SK-N-SH (cell line): ENCODE data around the gene DDA1. TPM values are rescaled to one million over a fixed set of nuclear protein-coding genes. Genes with fewer than 3 reads are reported as not detected.
A peak's percentile ranks its signal among the peaks of the same experiment; 100 is the strongest.

Source experiments
- CTCF ChIA-PET: fragments of 300-600, 350-600 bp; formaldehyde crosslinking; extraction: SDS; loops from one replicate; lab custom pipeline; 2021; lab: Yijun Ruan, JAX
- POLR2A ChIA-PET: fragments of 350-600 bp; sonication (Branson Sonifier 250); formaldehyde crosslinking; extraction: SDS; loops from one replicate; lab custom pipeline; 2020; ENCODE audit warnings: antibody characterized with exemption, inconsistent platforms; lab: Yijun Ruan, JAX
- DNase-seq: peaks from one replicate; pipeline ENCODE4 v3.0.0; 2012
- H2AFZ ChIP-seq: fragments of 200-600 bp; sonication (generic); 2 replicates; pipeline ENCODE4 v1.8.1; 2016; ENCODE audit warnings: antibody characterized with exemption, mild to moderate bottlenecking, low read depth
- H3F3A ChIP-seq: fragments of 200-600 bp; sonication (generic); replicated peaks from 2 replicates; pipeline ENCODE3; 2016; ENCODE audit warnings: antibody characterized with exemption, mild to moderate bottlenecking; ENCODE audit not compliant: insufficient read depth
- H3K27ac ChIP-seq, 2 experiments: fragments of 200-500 bp in 1 of 2; fragments of 200-600 bp in 1 of 2; sonication (Bioruptor generic) in 1 of 2; sonication (generic), shearing (Covaris generic) in 1 of 2; 2 replicates each; pipeline versions ENCODE4 v1.5.1 to v1.6.1; 2014 to 2016; ENCODE audit warnings: low read depth in 2 of 2, inconsistent platforms in 1 of 2, low read length in 1 of 2, mild to moderate bottlenecking in 1 of 2, mixed read lengths in 1 of 2
- H3K27me3 ChIP-seq: fragments of 200-600 bp; sonication (generic), shearing (Covaris generic); 2 replicates; pipeline ENCODE4 v1.6.1; 2016; ENCODE audit warnings: mixed run types; ENCODE audit not compliant: insufficient read depth
- H3K36me3 ChIP-seq, 2 experiments: fragments of 200-500 bp in 1 of 2; fragments of 200-600 bp in 1 of 2; sonication (Bioruptor generic) in 1 of 2; sonication (generic) in 1 of 2; replicated peaks in 1 of 2; 2 replicates each; pipeline versions ENCODE3 to v1.5.1; 2014 to 2016; ENCODE audit warnings: low read length in 1 of 2, mild to moderate bottlenecking in 1 of 2; ENCODE audit not compliant: insufficient read depth in 2 of 2, control insufficient read depth in 1 of 2
- H3K4me1 ChIP-seq, 2 experiments: fragments of 200-500 bp in 1 of 2; fragments of 200-600 bp in 1 of 2; sonication (Bioruptor generic) in 1 of 2; sonication (generic), shearing (Covaris generic) in 1 of 2; 2 replicates each; pipeline versions ENCODE4 v1.5.1 to v1.6.1; 2014 to 2016; ENCODE audit warnings: low read depth in 1 of 2, low read length in 1 of 2, mixed run types in 1 of 2; ENCODE audit not compliant: insufficient read depth in 2 of 2, control insufficient read depth in 1 of 2
- H3K4me2 ChIP-seq: fragments of 200-600 bp; sonication (generic), shearing (Covaris generic); 2 replicates; pipeline ENCODE4 v1.6.1; 2017; ENCODE audit warnings: mixed run types
- H3K4me3 ChIP-seq, 2 experiments: fragments of 200-500 bp in 1 of 2; fragments of 200-600 bp in 1 of 2; sonication (Bioruptor generic) in 1 of 2; sonication (generic), shearing (Covaris generic) in 1 of 2; 2 replicates each; pipeline versions ENCODE4 v1.5.1 to v1.8.1; 2014 to 2016; ENCODE audit warnings: low read depth in 2 of 2, inconsistent platforms in 1 of 2, low read length in 1 of 2, mild to moderate bottlenecking in 1 of 2, mixed read lengths in 1 of 2, moderate library complexity in 1 of 2
- H3K79me2 ChIP-seq: fragments of 200-600 bp; sonication (generic); 2 replicates; pipeline ENCODE4 v1.8.1; 2017; ENCODE audit warnings: mild to moderate bottlenecking; ENCODE audit not compliant: insufficient read depth
- H3K9ac ChIP-seq: fragments of 200-600 bp; sonication (generic); 2 replicates; pipeline ENCODE4 v1.6.1; 2017; ENCODE audit warnings: mixed run types
- H3K9me2 ChIP-seq: fragments of 200-600 bp; sonication (generic); 2 replicates; pipeline ENCODE4 v1.6.1; 2017; ENCODE audit warnings: mixed run types
- H3K9me3 ChIP-seq: fragments of 200-600 bp; sonication (generic); 2 replicates; pipeline ENCODE4 v1.6.1; 2017; ENCODE audit warnings: mixed run types, mild to moderate bottlenecking, moderate library complexity
- H4K20me1 ChIP-seq: fragments of 200-600 bp; sonication (generic); 2 replicates; pipeline ENCODE4 v1.6.1; 2017; ENCODE audit warnings: mild to moderate bottlenecking, mixed run types; ENCODE audit not compliant: insufficient read depth
- CHD2 ChIP-seq: fragments of 150-350 bp; IDR thresholded peaks from 2 replicates; pipeline ENCODE4 v1.6.1; 2018; ENCODE audit warnings: low read length; ENCODE audit not compliant: partially characterized antibody
- ELF1 ChIP-seq: IDR thresholded peaks from 2 replicates; pipeline ENCODE4 v1.4.0; 2012
- EP300 ChIP-seq, 2 experiments: IDR thresholded peaks; 2 replicates each; pipeline versions ENCODE4 v1.4.0 to v1.6.1; 2012; ENCODE audit warnings: borderline replicate concordance in 1 of 2, low read depth in 1 of 2, low read length in 1 of 2
- FOSL2 ChIP-seq: IDR thresholded peaks from 2 replicates; pipeline ENCODE4 v1.4.0; 2012; ENCODE audit warnings: low read depth, mild to moderate bottlenecking, moderate library complexity, borderline replicate concordance
- FOXJ3 ChIP-seq: sonication (generic); formaldehyde crosslinking; IDR thresholded peaks from 2 replicates; pipeline ENCODE4 v1.5.1; 2020; ENCODE audit warnings: mild to moderate bottlenecking, missing genetic modification reagents
- FOXM1 ChIP-seq: IDR thresholded peaks from 2 replicates; pipeline ENCODE4 v1.4.0; 2012; ENCODE audit warnings: low read depth, mild to moderate bottlenecking
- GABPA ChIP-seq: IDR thresholded peaks from 2 replicates; pipeline ENCODE4 v1.4.0; 2012; ENCODE audit warnings: low read depth, mild to moderate bottlenecking
- GATA2 ChIP-seq: sonication (generic); formaldehyde crosslinking; IDR thresholded peaks from 2 replicates; pipeline ENCODE4 v1.5.0; 2020; ENCODE audit warnings: mild to moderate bottlenecking, missing genetic modification reagents
- JUND ChIP-seq: IDR thresholded peaks from 2 replicates; pipeline ENCODE4 v1.4.0; 2012
- MEF2A ChIP-seq: IDR thresholded peaks from 2 replicates; pipeline ENCODE4 v1.4.0; 2012; ENCODE audit warnings: low read depth, borderline replicate concordance
- RAD21 ChIP-seq: IDR thresholded peaks from 2 replicates; pipeline ENCODE4 v1.6.1; 2012; ENCODE audit warnings: mild to moderate bottlenecking, low read length
- RFX5 ChIP-seq: IDR thresholded peaks from 2 replicates; pipeline ENCODE4 v1.6.1; 2012; ENCODE audit warnings: mild to moderate bottlenecking, improper control_type of control experiment, low read length
- TAF1 ChIP-seq: IDR thresholded peaks from 2 replicates; pipeline ENCODE4 v1.6.1; 2012; ENCODE audit warnings: low read depth, mild to moderate bottlenecking, low read length, moderate library complexity, borderline replicate concordance
- YY1 ChIP-seq: IDR thresholded peaks from 2 replicates; pipeline ENCODE4 v1.4.0; 2012; ENCODE audit warnings: low read depth, mild to moderate bottlenecking
- WGBS: methylation state at CpG from one replicate; pipeline ENCODE4 v1.1.6; 2017; ENCODE audit warnings: low lambda C conversion rate; 5-methylcytosine and 5-hydroxymethylcytosine counted together
- polyA plus RNA-seq, 3 experiments: library from polyadenylated mRNA; depleted of rRNA; stranded (reverse); fragments of >200 nt; gene quantifications; 2 replicates each; pipeline ENCODE4 v1.2.3, GENCODE V29; 2012
- TF ChIP-seq, protein P1 (sequence below): IDR thresholded peaks from 2 replicates; pipeline ENCODE4 v1.4.0; 2012; ENCODE audit warnings: low read depth, borderline replicate concordance
- TF ChIP-seq, protein P2 (sequence below): IDR thresholded peaks from 2 replicates; pipeline ENCODE4 v1.6.1; 2012; ENCODE audit warnings: mild to moderate bottlenecking, low read depth, low read length, moderate library complexity
- TF ChIP-seq, protein P3 (sequence below): IDR thresholded peaks from 2 replicates; pipeline ENCODE4 v1.4.0; 2012; ENCODE audit warnings: low read depth
- TF ChIP-seq, protein P4 (sequence below): fragments of 150-350 bp; IDR thresholded peaks from 2 replicates; pipeline ENCODE4 v1.6.1; 2016; ENCODE audit warnings: mild to moderate bottlenecking, low read depth, low read length

DDA1 gene
- polyA plus RNA-seq, 1 of the 3 experiments (the other 2 are of a cell fraction), result 135 TPM

DNA sequence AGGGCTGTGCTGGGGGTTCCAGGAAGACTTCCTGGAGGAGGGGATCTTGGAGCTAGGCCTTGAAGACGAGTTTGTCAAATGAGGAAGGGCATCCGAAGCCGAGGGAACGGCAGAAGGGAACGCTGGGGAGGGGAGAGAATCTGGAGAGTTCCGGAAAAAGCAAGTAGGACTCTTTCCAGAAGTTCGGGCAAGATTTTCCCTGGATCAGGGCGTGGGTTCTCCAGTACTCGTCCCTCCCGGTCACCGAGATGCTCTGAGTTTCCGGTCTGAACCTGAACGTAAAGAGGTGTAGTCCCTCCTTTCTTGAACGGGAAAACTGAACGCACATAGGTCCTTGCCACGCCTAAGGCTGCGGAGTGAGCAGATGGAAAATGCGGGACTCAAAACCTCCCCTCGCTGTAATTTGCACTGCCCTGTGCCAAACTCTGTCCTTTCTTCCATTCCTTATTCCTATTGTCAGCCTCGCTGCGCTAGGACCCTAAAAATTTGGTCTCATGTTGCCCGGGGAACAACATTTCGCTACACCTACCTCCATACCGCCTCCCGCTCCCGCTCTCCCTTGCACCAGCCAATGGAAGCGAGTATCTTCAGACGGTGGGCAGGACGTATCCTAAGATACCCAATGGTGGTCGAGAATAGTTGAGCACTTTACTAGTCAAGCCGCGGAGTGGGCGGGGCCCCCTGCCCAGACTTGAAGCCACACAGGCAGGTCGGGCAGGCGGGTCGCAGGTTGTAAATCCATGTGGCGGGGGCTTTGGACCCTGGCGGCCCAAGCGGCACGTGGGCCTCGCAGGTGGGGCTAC is 27.7 kb downstream of the DDA1 start, which contains the start of gene GTPBP3 (continued):
- TF ChIP-seq, protein P1, sequence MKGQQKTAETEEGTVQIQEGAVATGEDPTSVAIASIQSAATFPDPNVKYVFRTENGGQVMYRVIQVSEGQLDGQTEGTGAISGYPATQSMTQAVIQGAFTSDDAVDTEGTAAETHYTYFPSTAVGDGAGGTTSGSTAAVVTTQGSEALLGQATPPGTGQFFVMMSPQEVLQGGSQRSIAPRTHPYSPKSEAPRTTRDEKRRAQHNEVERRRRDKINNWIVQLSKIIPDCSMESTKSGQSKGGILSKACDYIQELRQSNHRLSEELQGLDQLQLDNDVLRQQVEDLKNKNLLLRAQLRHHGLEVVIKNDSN, result peak; percentile 20; the same call in 1 of the 2 replicates
- TF ChIP-seq GABPA (peak; percentile 81), ELF1 (peak; percentile 67; the same call in 1 of the 2 replicates), JUND (no peak), RFX5 (no peak; the same call in 1 of the 2 replicates), FOSL2 (no peak), RAD21 (no peak), FOXM1 (no peak), EP300 (IDR thresholded peaks at IDR 0.05; ENCODE audit: borderline replicate concordance in 1 of 2, low read depth in 1 of 2, low read length in 1 of 2) (no peak), FOXJ3 (CRISPR knock-in tag) (no peak), YY1 (peak; percentile 82)
- TF ChIP-seq, protein P2, sequence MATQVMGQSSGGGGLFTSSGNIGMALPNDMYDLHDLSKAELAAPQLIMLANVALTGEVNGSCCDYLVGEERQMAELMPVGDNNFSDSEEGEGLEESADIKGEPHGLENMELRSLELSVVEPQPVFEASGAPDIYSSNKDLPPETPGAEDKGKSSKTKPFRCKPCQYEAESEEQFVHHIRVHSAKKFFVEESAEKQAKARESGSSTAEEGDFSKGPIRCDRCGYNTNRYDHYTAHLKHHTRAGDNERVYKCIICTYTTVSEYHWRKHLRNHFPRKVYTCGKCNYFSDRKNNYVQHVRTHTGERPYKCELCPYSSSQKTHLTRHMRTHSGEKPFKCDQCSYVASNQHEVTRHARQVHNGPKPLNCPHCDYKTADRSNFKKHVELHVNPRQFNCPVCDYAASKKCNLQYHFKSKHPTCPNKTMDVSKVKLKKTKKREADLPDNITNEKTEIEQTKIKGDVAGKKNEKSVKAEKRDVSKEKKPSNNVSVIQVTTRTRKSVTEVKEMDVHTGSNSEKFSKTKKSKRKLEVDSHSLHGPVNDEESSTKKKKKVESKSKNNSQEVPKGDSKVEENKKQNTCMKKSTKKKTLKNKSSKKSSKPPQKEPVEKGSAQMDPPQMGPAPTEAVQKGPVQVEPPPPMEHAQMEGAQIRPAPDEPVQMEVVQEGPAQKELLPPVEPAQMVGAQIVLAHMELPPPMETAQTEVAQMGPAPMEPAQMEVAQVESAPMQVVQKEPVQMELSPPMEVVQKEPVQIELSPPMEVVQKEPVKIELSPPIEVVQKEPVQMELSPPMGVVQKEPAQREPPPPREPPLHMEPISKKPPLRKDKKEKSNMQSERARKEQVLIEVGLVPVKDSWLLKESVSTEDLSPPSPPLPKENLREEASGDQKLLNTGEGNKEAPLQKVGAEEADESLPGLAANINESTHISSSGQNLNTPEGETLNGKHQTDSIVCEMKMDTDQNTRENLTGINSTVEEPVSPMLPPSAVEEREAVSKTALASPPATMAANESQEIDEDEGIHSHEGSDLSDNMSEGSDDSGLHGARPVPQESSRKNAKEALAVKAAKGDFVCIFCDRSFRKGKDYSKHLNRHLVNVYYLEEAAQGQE, result no peak

DNA sequence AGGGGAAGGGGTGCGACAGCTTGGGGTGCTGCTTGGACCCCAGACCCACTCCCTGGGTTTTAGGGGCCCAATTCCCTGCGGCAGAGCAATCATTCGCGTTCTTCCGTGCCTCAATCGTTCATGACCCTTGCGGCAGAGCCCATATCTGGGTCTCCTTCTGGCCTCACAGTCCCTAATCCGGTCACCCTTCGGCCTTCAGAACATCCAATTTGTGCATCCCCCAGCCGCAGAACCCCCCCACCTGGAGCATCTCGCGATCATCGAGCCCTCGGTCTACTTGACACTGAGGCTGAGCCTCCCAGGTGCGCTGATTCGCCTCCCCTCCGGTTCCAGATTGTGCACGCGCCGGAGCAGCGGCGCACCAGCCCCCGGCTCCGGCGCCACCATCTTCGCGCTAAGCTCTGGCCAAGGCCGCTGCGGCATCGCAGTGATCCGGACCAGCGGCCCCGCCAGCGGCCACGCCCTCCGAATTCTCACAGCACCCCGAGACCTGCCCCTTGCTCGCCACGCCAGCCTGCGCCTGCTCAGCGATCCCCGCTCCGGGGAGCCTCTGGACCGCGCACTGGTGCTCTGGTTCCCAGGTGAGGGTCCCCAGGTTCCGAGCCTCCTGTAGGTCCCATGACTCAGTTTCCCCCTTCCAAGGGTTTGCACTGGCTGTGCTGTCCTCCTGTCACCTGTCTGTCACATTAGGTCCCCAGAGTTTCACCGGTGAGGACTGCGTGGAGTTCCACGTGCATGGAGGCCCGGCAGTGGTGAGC is 28.5 kb downstream of the DDA1 start:
- Histone ChIP-seq H3K27ac (peak overlapping the region; percentile 15 to 73; a peak in 3 of 4 replicates), H3K9ac (peak overlapping the region; percentile 62), H3K4me2 (peak overlapping the region; percentile 94), H3K79me2 (peaks cover 8% of the 10 kb centered on the region; the same call in 1 of the 2 replicates), H3K36me3 (peaks cover 0 to 7% of the 10 kb centered on the region in 2 experiments), H3K9me3 (no peaks in the 10 kb centered on the region), H2AFZ (peak overlapping the region; percentile 57; the same call in 1 of the 2 replicates), H4K20me1 (no peaks in the 10 kb centered on the region), H3F3A (peaks cover 6% of the 10 kb centered on the region), H3K4me3 (peak overlapping the region; percentile 91 to 99), H3K27me3 (no peaks in the 10 kb centered on the region), H3K4me1 (peaks cover 0 to 23% of the 10 kb centered on the region in 2 experiments; a peak in 1 of 4 replicates), H3K9me2 (no peaks in the 10 kb centered on the region)
- 3% methylated on average over 8 of the region's 50 CpGs for WGBS
- DNase-seq, result peak; percentile 62
- TF ChIP-seq TAF1 (no peak), CHD2 (no peak), GABPA (no peak), EP300 (IDR thresholded peaks at IDR 0.05; ENCODE audit: borderline replicate concordance in 1 of 2, low read depth in 1 of 2, low read length in 1 of 2) (no peak), MEF2A (no peak), GATA2 (CRISPR knock-in tag) (no peak)
- TF ChIP-seq, protein P3, sequence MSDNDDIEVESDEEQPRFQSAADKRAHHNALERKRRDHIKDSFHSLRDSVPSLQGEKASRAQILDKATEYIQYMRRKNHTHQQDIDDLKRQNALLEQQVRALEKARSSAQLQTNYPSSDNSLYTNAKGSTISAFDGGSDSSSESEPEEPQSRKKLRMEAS, result no peak
- TF ChIP-seq, protein P4, sequence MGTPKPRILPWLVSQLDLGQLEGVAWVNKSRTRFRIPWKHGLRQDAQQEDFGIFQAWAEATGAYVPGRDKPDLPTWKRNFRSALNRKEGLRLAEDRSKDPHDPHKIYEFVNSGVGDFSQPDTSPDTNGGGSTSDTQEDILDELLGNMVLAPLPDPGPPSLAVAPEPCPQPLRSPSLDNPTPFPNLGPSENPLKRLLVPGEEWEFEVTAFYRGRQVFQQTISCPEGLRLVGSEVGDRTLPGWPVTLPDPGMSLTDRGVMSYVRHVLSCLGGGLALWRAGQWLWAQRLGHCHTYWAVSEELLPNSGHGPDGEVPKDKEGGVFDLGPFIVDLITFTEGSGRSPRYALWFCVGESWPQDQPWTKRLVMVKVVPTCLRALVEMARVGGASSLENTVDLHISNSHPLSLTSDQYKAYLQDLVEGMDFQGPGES, result no peak
- POLR2A ChIA-PET, result interaction anchor here (0.6 kb wide), 1 partner anchor 31 kb away, joined by 4 read pairs; no protein-coding TSS in a partner anchor
- CTCF ChIA-PET, result interaction anchor here (1.9 to 3.0 kb wide), 2 partner anchors 48 kb away, joined by 5 to 12 read pairs; no protein-coding TSS in a partner anchor
